Measurements from ENCODE around the gene ENTREP1. TPM values are rescaled to one million over a fixed set of nuclear protein-coding genes. Genes with fewer than 3 reads are reported as not detected.

Gene ENTREP1
- total and polyA plus RNA-seq, 2 of the 4 experiments (the other 2 are of a cell fraction): not detected

DNA sequence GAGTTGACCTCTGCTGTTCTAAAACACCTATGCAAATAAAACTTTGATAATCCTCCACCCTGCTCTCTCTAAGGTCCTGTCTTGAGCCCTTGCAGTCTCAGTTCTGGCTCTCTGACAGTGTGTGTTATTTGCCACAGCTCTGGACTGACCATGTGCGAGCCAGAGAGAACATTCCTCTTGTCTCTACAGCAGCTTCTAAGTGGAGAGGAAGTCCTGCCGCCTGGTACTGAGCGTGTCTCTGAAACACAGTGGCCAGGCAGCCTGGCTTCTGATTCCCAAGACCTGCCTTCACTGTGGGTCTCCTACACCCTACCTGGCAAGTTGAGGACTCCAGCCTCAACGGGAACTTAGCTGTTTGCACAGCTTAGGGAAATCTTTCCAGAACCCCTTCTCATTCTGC is 61.6 kb downstream of the ENTREP1 start:
- Histone ChIP-seq H2AFZ (replicated peaks; ENCODE audit: low read length, poor library complexity) (no peak overlapping the region), H3K9me1 (ENCODE audit: insufficient read depth, low read length) (no peaks in the 10 kb centered on the region), H2BK20ac (ENCODE audit: low read depth, low read length) (no peak overlapping the region), H3K18ac (ENCODE audit: low read depth, low read length) (no peak overlapping the region), H2AK5ac (ENCODE audit: low read depth, low read length) (no peak overlapping the region), H3K4me3 (ENCODE audit: insufficient read depth, low read depth, low read length) (no peak overlapping the region), H3K4me1 (ENCODE audit: control insufficient read depth, insufficient read depth, low read length) (no peaks in the 10 kb centered on the region), H3K4ac (ENCODE audit: low read depth, low read length) (no peak overlapping the region), H3K27ac (ENCODE audit: insufficient read depth, low read length) (no peak overlapping the region), H3K36me3 (ENCODE audit: control insufficient read depth, insufficient read depth, low read length) (no peaks in the 10 kb centered on the region), H3K27me3 (ENCODE audit: control insufficient read depth, insufficient read depth, low read length) (peaks cover 36% of the 10 kb centered on the region), H4K91ac (ENCODE audit: insufficient read depth, low read depth, low read length) (no peak overlapping the region), H3K14ac (replicated peaks; ENCODE audit: low read depth, low read length) (no peak overlapping the region), H2BK5ac (ENCODE audit: low read depth, low read length, poor library complexity, severe bottlenecking) (no peak overlapping the region), H4K8ac (ENCODE audit: low read depth in 2 of 2, low read length in 2 of 2) (no peak overlapping the region), H3K79me1 (ENCODE audit: low read depth in 1 of 2, low read length in 2 of 2) (no peaks in the 10 kb centered on the region), H2AK9ac (replicated peaks; ENCODE audit: low read depth, low read length, poor library complexity) (no peak overlapping the region), H3K23ac (ENCODE audit: low read depth, low read length) (no peak overlapping the region), H2BK120ac (ENCODE audit: low read depth, low read length) (no peak overlapping the region), H3K9ac (ENCODE audit: low read depth, low read length) (no peak overlapping the region), H4K5ac (ENCODE audit: low read depth, low read length) (no peak overlapping the region), H3K56ac (ENCODE audit: extremely low read depth, insufficient read depth, low read length) (no peak overlapping the region), H3K4me2 (ENCODE audit: low read depth, low read length) (no peak overlapping the region), H4K20me1 (ENCODE audit: insufficient read depth, low read length) (no peaks in the 10 kb centered on the region), H3K9me3 (ENCODE audit: control insufficient read depth, insufficient read depth, low read length) (no peaks in the 10 kb centered on the region), H2BK15ac (ENCODE audit: low read depth, low read length) (no peak overlapping the region)
- 46% methylated on average over 2 of the region's 4 CpGs; no CpG with 5 or more reads in 1 of the 2 experiments for WGBS, 2 experiments (ENCODE audit: extremely low coverage in 2 of 2, insufficient read length in 1 of 2)
- in situ Hi-C loops (cut with MboI; ENCODE audit: low sequenced_read_pairs) (no loop called here), dilution Hi-C loops (cut with HindIII; ENCODE audit: low sequenced_read_pairs, unreplicated experiment) (no loop called here), intact Hi-C loops (cut with micrococcal nuclease) (no loop called here)
- DNase-seq: no peak
- no TSS peak for BruUV-seq (replicated peaks)
- TF ChIP-seq SMC3 (IDR thresholded peaks at IDR 0.05; ENCODE audit: low read depth, low read length): no peak
- TF ChIP-seq, protein P1, sequence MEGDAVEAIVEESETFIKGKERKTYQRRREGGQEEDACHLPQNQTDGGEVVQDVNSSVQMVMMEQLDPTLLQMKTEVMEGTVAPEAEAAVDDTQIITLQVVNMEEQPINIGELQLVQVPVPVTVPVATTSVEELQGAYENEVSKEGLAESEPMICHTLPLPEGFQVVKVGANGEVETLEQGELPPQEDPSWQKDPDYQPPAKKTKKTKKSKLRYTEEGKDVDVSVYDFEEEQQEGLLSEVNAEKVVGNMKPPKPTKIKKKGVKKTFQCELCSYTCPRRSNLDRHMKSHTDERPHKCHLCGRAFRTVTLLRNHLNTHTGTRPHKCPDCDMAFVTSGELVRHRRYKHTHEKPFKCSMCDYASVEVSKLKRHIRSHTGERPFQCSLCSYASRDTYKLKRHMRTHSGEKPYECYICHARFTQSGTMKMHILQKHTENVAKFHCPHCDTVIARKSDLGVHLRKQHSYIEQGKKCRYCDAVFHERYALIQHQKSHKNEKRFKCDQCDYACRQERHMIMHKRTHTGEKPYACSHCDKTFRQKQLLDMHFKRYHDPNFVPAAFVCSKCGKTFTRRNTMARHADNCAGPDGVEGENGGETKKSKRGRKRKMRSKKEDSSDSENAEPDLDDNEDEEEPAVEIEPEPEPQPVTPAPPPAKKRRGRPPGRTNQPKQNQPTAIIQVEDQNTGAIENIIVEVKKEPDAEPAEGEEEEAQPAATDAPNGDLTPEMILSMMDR (conservative IDR thresholded peaks at IDR 0.05; ENCODE audit: low read depth, low read length): no peak
- ChIA-PET CTCF (no interaction called here), POLR2A (ENCODE audit: unreplicated experiment) (no interaction called here)
- ATAC-seq (ENCODE audit: low read depth): no peak

Measured in IMR-90 (cell line).